Tibial nerve (tissue), 4 donors: ENCODE measurements around the gene KCNJ11. TPM values are rescaled to one million over a fixed set of nuclear protein-coding genes. Genes with fewer than 3 reads are reported as not detected.

ENCODE experiments used
- DNase-seq, 2 donors: peaks; one replicate each; pipeline ENCODE4 v3.0.0-alpha.2; 2019; ENCODE audit warnings: low spot score in 2 of 2
- H3K27ac ChIP-seq, 4 donors: fragments of 200-600 bp; sonication (generic) in 3 of 4; one replicate each; pipeline ENCODE4 v1.5.1; 2017 to 2019; ENCODE audit warnings: mild to moderate bottlenecking in 1 of 4
- H3K27me3 ChIP-seq, 2 donors: fragments of 200-600 bp; sonication (generic) in 1 of 2; one replicate each; pipeline versions ENCODE4 v1.5.1 to v1.6.0; 2017 to 2019
- H3K36me3 ChIP-seq, 3 donors: fragments of 200-600 bp; sonication (generic); one replicate each; pipeline ENCODE4 v1.5.1; 2018 to 2019
- H3K4me1 ChIP-seq, 4 donors: fragments of 200-600 bp; sonication (generic) in 3 of 4; one replicate each; pipeline ENCODE4 v1.5.1; 2017 to 2019
- H3K4me3 ChIP-seq, 4 donors: fragments of 200-600 bp; sonication (generic) in 3 of 4; one replicate each; pipeline ENCODE4 v1.5.1; 2017 to 2019; ENCODE audit warnings: mild to moderate bottlenecking in 1 of 4, moderate library complexity in 1 of 4
- H3K9me3 ChIP-seq, 4 donors: fragments of 200-600 bp; sonication (generic) in 3 of 4; one replicate each; pipeline ENCODE4 v1.5.1; 2017 to 2019
- CTCF ChIP-seq, 5 experiments: fragments of 200-600 bp in 3 of 5; fragments of 450-650 bp in 2 of 5; sonication (generic) in 3 of 5; IDR thresholded peaks; one replicate each; pipeline ENCODE4 v1.5.1; 2016 to 2019; ENCODE audit warnings: antibody characterized with exemption in 5 of 5, mild to moderate bottlenecking in 3 of 5, moderate library complexity in 2 of 5
- EP300 ChIP-seq, 2 donors: sonication (generic); formaldehyde crosslinking; IDR thresholded peaks; one replicate each; pipeline ENCODE4 v1.6.1; 2017; ENCODE audit warnings: antibody characterized with exemption in 2 of 2, mild to moderate bottlenecking in 1 of 2
- POLR2A ChIP-seq, 2 donors: fragments of 450-650 bp; IDR thresholded peaks; one replicate each; pipeline ENCODE4 v1.6.1; 2017; ENCODE audit warnings: antibody characterized with exemption in 2 of 2, mild to moderate bottlenecking in 2 of 2, moderate library complexity in 2 of 2
- WGBS, 2 donors: methylation state at CpG; one replicate each; pipeline ENCODE4 v1.1.5; 2018; 5-methylcytosine and 5-hydroxymethylcytosine counted together
- total RNA-seq, 4 donors: library from RNA; depleted of rRNA; stranded (reverse); fragments of >200 nt; gene quantifications; one replicate each; pipeline ENCODE4 v1.1.0, GENCODE V29; 2016

KCNJ11 gene
- total RNA-seq, 4 donors from 2014 or later, result 0.59 to 19.7 (median 3.5) TPM

GRCh38 chr11:17395554-17395961 is 7.1 kb upstream of the KCNJ11 start:
- Histone ChIP-seq H3K27me3 (no peaks in the 10 kb centered on the region), H3K9me3 (no peaks in the 10 kb centered on the region), H3K4me1 (no peaks in the 10 kb centered on the region), H3K4me3 (no peak overlapping the region), H3K27ac (no peak overlapping the region), H3K36me3 (no peaks in the 10 kb centered on the region)
- 94 to 95% methylated on average over 17 to 20 of the region's 20 CpGs for WGBS, 2 donors
- TF ChIP-seq EP300 (IDR thresholded peaks at IDR 0.05), result no peak
- TF ChIP-seq POLR2A (IDR thresholded peaks at IDR 0.05), result no peak
- no peak for TF ChIP-seq CTCF (IDR thresholded peaks at IDR 0.05)
- DNase-seq, result no peak

- no peaks in the 10 kb centered on the region for H3K4me1 ChIP-seq
- no peak for DNase-seq
- no peak overlapping the region for H3K4me3 ChIP-seq
- no peaks in the 10 kb centered on the region for H3K27me3 ChIP-seq
- no peaks in the 10 kb centered on the region for H3K9me3 ChIP-seq
- H3K27ac ChIP-seq, result no peak overlapping the region
- H3K36me3 ChIP-seq, result no peaks in the 10 kb centered on the region
- 83 to 97% methylated on average over 6 to 8 of the region's 10 CpGs for WGBS, 2 donors
- TF ChIP-seq POLR2A (IDR thresholded peaks at IDR 0.05) (no peak), CTCF (IDR thresholded peaks at IDR 0.05) (no peak), EP300 (IDR thresholded peaks at IDR 0.05) (no peak)
Measured at GRCh38 chr11:17394743-17395390, 6.4 kb upstream of the KCNJ11 start.

- no peaks in the 10 kb centered on the region for H3K36me3 ChIP-seq
- H3K9me3 ChIP-seq, result no peaks in the 10 kb centered on the region
- H3K27me3 ChIP-seq, result peaks cover 0 to 3% of the 10 kb centered on the region in 2 donors
- TF ChIP-seq CTCF (IDR thresholded peaks at IDR 0.05) (no peak), EP300 (IDR thresholded peaks at IDR 0.05) (no peak), POLR2A (IDR thresholded peaks at IDR 0.05) (no peak)
- H3K27ac ChIP-seq, result no peak overlapping the region
- peaks cover 0 to 10% (median 2%) of the 10 kb centered on the region in 4 donors for H3K4me1 ChIP-seq
- no peak for DNase-seq
- no peak overlapping the region for H3K4me3 ChIP-seq
- 92 to 93% methylated on average over 6 of the region's 6 CpGs for WGBS, 2 donors
Measured at GRCh38 chr11:17393472-17393871, 5.0 kb upstream of the KCNJ11 start.

GRCh38 chr11:17392872-17393271 is 4.4 kb upstream of the KCNJ11 start:
- H3K4me3 ChIP-seq, result no peak overlapping the region
- DNase-seq, result no peak
- no peak overlapping the region for H3K27ac ChIP-seq
- peaks cover 0 to 14% (median 2%) of the 10 kb centered on the region in 4 donors for H3K4me1 ChIP-seq
- 76 to 86% methylated on average over 11 to 14 of the region's 14 CpGs for WGBS, 2 donors
- H3K36me3 ChIP-seq, result no peaks in the 10 kb centered on the region
- H3K27me3 ChIP-seq, result peaks cover 0 to 9% of the 10 kb centered on the region in 2 donors
- TF ChIP-seq POLR2A (IDR thresholded peaks at IDR 0.05) (no peak), CTCF (IDR thresholded peaks at IDR 0.05) (no peak), EP300 (IDR thresholded peaks at IDR 0.05) (no peak)
- H3K9me3 ChIP-seq, result no peaks in the 10 kb centered on the region

- TF ChIP-seq EP300 (IDR thresholded peaks at IDR 0.05) (no peak), POLR2A (IDR thresholded peaks at IDR 0.05) (no peak), CTCF (IDR thresholded peaks at IDR 0.05) (no peak)
- no peak for DNase-seq
Measured at GRCh38 chr11:17391493-17392355, 3.3 kb upstream of the KCNJ11 start.

More at GRCh38 chr11:17391493-17392355, 3.3 kb upstream of the KCNJ11 start:
- no peak overlapping the region for H3K27ac ChIP-seq
- peaks cover 0 to 13% of the 10 kb centered on the region in 2 donors for H3K27me3 ChIP-seq
- WGBS, 2 donors, result 75 to 85% methylated on average over 3 of the region's 3 CpGs
- H3K4me1 ChIP-seq, result peaks cover 0 to 14% (median 2%) of the 10 kb centered on the region in 4 donors
- no peak overlapping the region for H3K4me3 ChIP-seq
- H3K9me3 ChIP-seq, result no peaks in the 10 kb centered on the region
- no peaks in the 10 kb centered on the region for H3K36me3 ChIP-seq
